ENCODE measurements around the gene IFITM5. TPM values are rescaled to one million over a fixed set of nuclear protein-coding genes. Genes with fewer than 3 reads are reported as not detected.
"Not testable (repeated sequence)": the region's sequence is repeated elsewhere in the genome, so short reads cannot be mapped to it uniquely, and the experiment has no call there.

Gene IFITM5
- total and polyA plus RNA-seq, 12 donors: not detected

DNA sequence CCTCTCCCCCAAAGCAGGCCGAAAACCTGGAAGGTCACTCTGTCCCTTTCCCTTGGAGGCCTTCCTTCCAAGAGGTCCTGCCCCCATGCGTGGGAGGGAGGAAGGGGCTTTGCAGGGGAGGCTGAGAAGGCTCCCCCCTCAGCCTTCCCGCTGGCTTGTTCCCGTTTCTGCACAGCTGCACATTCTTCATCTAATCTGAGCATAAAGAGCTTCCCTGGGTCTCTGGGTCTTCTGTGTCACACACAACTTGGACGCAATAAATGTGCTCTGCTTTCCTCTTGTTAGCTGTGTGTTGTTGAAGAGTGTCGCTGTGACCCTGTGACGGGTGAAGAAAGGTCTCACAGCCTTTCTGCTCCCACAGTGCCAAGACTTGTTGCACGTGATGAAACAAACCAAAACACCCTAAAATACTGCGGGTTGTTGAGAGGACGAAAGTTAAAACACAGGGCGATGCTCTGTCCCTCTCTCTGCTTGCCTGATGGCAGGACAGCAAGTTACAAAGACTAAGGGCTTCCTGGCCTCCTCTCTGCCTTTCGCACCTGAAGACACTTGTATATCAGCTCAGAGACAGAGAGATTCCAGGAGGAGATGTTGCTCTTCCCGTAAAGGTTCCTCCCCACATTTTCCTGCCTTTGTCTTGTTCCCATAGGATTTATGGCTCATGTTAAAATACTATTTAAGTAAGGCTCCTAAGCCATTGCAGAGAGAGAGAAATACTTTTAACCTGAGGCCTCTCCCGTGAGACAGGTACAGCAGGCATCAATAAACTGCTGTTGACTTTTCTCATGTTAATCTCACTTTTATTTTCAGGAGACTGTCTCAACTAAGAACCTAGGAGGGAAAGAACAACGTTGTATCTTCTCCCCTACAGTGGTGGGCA, 36.7 kb upstream of the IFITM5 start:
- ATAC-seq: peak; percentile 50 to 86 (median 78)
- intact Hi-C loops (cut with DNase I): loop anchor here in 1 of 10 donors (2.0 kb wide), 1 partner anchor 17 kb away; no protein-coding TSS in a partner anchor
- no peaks in the 10 kb centered on the region for H3K27me3 ChIP-seq
- H3K4me3 ChIP-seq: no peak overlapping the region
- H3K9me3 ChIP-seq: no peaks in the 10 kb centered on the region
- no peaks in the 10 kb centered on the region for H3K36me3 ChIP-seq
- H3K27ac ChIP-seq: peak overlapping the region; percentile 69 to 90 (median 84)
- WGBS, 2 donors: 29 to 35% methylated on average over 15 of the region's 15 CpGs
- DNase-seq: peak in 1 of 2 donors; percentile 73
- H3K4me1 ChIP-seq: peaks cover 7 to 44% (median 31%) of the 10 kb centered on the region in 9 donors
- TF ChIP-seq, protein P1, sequence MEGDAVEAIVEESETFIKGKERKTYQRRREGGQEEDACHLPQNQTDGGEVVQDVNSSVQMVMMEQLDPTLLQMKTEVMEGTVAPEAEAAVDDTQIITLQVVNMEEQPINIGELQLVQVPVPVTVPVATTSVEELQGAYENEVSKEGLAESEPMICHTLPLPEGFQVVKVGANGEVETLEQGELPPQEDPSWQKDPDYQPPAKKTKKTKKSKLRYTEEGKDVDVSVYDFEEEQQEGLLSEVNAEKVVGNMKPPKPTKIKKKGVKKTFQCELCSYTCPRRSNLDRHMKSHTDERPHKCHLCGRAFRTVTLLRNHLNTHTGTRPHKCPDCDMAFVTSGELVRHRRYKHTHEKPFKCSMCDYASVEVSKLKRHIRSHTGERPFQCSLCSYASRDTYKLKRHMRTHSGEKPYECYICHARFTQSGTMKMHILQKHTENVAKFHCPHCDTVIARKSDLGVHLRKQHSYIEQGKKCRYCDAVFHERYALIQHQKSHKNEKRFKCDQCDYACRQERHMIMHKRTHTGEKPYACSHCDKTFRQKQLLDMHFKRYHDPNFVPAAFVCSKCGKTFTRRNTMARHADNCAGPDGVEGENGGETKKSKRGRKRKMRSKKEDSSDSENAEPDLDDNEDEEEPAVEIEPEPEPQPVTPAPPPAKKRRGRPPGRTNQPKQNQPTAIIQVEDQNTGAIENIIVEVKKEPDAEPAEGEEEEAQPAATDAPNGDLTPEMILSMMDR (IDR thresholded peaks at IDR 0.05): no peak

DNA sequence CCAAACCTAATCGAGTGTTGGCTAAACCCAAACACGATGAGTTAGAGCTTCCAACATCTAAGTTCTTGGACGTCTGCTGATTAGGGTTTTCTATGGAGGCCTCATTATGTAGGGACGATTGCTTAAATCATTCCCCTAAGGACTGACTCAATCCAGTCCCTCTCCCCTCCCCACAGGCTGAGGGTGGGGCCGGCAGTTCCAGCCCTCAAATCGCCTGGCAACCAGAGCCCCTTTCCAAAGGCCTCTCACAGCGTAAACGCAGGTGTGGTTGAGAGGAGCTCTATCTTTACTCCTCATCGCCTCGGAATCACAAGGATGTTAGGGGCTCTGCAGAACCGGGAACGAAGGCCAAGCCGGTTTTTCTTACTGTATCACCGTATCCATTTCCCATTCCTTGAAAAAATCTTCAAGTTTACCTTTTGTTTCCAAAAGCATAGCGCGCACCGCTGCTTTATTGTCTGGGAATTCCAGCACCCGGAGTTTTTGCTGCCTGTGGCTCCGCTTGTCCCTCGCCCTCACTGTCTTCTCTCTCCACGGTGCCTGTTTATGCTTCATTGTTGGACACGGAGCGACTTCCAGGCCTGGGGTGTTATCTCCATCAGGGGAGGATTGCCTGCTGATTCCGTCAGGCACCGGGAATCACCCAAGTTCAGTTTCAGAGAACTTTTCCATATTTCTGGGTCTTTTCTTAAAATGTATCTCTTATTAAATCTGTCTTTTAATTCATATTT, 35.1 kb upstream of the IFITM5 start:
- H3K36me3 ChIP-seq: no peaks in the 10 kb centered on the region
- 34 to 48% methylated on average over 25 of the region's 25 CpGs for WGBS, 2 donors
- TF ChIP-seq, protein P1 (IDR thresholded peaks at IDR 0.05): no peak
- H3K27ac ChIP-seq: peak overlapping the region in 9 of 10 donors; percentile 55 to 90 (median 84)
- peak in 6 of 8 donors; percentile 12 to 85 (median 28) for ATAC-seq
- peaks cover 7 to 51% (median 30%) of the 10 kb centered on the region in 9 donors for H3K4me1 ChIP-seq
- H3K4me3 ChIP-seq: no peak overlapping the region
- DNase-seq: no peak
- no peaks in the 10 kb centered on the region for H3K9me3 ChIP-seq
- H3K27me3 ChIP-seq: no peaks in the 10 kb centered on the region
- intact Hi-C loops (cut with DNase I): no loop called here

DNA sequence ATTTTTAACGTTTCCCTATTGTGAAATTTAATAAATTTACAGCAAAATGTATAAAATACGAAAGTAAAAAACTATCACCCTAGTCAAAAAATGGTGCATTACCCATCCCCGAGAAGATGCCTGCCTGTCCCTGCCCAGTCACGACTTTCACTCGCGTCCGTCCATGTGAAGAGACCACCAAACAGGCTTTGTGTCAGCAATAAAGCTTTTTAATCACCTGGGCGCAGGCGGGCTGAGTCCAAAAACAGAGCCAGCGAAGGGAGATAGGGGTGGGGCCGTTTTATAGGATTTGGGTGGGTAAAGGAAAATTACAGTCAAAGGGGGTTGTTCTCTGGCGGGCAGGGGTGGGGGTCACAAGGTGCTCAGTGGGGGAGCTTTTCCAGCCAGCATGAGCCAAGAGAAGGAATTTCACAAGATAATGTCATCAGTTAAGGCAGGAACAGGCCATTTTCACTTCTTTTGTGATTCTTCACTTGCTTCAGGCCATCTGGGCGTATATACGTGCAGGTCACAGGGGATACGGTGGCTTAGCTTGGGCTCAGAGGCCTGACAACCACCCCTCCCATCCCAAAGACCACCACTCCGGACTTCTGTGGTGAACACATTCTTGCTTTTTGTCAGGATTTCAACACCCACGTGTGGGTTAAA, 34.4 kb upstream of the IFITM5 start:
- ATAC-seq; H3K9me3 ChIP-seq; intact Hi-C loops (cut with DNase I); DNase-seq; H3K4me3 ChIP-seq; H3K36me3 ChIP-seq; H3K27me3 ChIP-seq: not testable (repeated sequence)
- 85 to 87% methylated on average over 17 of the region's 17 CpGs for WGBS, 2 donors
- Histone ChIP-seq H3K27ac (peak overlapping the region in 9 of 10 donors; percentile 23 to 90 (median 84)), H3K4me1 (peaks cover 7 to 55% (median 30%) of the 10 kb centered on the region in 9 donors)

DNA sequence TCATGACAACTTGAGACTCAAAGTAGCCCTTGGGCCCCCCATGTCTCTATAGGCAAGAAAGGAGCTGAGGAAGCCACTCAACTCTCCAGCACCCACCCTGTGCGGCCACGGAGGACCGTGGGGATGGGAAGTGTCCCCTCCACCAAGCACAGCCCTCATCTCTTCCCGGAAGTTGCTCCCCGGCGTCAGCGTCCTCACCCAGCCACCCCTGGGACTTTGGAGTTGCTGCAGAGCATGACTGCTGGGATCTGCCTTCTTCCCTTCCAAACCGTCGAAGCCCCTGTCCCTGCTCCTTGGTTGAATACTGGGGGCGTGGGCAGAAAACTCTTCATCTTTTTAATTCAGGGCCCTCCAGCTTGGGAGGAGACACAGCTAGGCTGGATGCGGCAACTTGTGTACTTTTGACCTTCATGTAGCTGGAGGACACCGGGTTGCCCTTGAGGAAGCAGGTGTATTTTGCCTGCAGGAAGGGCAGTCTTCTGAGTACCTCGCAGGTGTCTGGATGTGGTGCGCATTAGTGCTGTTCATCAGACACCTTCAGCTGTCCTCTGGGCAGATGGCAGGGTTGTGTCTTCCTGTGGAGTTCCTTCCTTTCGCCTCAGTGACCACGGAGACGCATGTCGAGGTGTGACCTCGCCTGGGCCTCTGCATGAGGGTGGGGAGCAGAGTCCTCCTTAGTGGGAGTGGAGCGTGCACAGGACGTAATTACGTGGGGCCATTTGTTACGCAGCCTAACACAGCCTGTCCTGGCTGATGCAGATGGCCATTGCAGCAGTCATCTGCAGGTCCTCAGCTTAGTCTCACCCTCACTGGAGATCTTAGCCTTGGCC, 33.5 kb upstream of the IFITM5 start:
- intact Hi-C loops (cut with DNase I): no loop called here
- 87 to 92% methylated on average over 23 of the region's 23 CpGs for WGBS, 2 donors
- no peaks in the 10 kb centered on the region for H3K36me3 ChIP-seq
- H3K4me3 ChIP-seq: no peak overlapping the region
- H3K9me3 ChIP-seq: no peaks in the 10 kb centered on the region
- no peak overlapping the region for H3K27ac ChIP-seq
- DNase-seq (no peak), ATAC-seq (no peak)
- no peaks in the 10 kb centered on the region for H3K27me3 ChIP-seq
- peaks cover 11 to 59% (median 33%) of the 10 kb centered on the region in 9 donors for H3K4me1 ChIP-seq
- TF ChIP-seq, protein P1 (IDR thresholded peaks at IDR 0.05): no peak
